HG02588 (cell line): Measurements from ENCODE around the gene SERTAD2.

ENCODE experiments used
- ATAC-seq: cut with Tn5 transposase; IDR thresholded peaks from one replicate; pipeline ENCODE4 v1.9.1; 2021; ENCODE audit warnings: mild to moderate bottlenecking, moderate library complexity; ENCODE audit not compliant: unreplicated experiment

The SERTAD2 gene

DNA sequence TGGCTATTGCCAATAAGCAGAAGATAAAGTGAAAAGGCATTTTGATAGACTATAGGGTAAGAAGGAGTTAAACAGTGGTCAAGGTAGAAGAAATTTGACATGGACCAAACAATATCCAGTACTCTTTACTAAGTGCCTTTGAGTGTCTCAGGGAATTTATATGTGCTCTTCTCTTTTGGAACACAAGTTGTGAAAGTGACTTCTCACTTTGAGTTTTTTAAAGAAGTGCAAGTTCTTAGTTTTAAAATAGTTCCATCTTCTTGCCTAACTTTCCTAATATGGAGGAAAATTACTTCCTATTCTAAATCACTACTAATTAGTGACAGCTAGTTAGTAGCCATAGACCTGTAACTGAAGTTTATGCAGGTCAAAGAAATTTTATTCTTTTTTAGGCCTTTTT is 66.2 kb downstream of the SERTAD2 start:
- no peak for ATAC-seq

- no peak for ATAC-seq
Measured at GRCh38 chr2:64586883-64587481, 66.7 kb downstream of the SERTAD2 start.

- no peak for ATAC-seq
Measured at GRCh38 chr2:64586054-64586453, 67.7 kb downstream of the SERTAD2 start.

GRCh38 chr2:64582774-64583340 is 70.9 kb downstream of the SERTAD2 start:
- peak; percentile 80 for ATAC-seq

DNA sequence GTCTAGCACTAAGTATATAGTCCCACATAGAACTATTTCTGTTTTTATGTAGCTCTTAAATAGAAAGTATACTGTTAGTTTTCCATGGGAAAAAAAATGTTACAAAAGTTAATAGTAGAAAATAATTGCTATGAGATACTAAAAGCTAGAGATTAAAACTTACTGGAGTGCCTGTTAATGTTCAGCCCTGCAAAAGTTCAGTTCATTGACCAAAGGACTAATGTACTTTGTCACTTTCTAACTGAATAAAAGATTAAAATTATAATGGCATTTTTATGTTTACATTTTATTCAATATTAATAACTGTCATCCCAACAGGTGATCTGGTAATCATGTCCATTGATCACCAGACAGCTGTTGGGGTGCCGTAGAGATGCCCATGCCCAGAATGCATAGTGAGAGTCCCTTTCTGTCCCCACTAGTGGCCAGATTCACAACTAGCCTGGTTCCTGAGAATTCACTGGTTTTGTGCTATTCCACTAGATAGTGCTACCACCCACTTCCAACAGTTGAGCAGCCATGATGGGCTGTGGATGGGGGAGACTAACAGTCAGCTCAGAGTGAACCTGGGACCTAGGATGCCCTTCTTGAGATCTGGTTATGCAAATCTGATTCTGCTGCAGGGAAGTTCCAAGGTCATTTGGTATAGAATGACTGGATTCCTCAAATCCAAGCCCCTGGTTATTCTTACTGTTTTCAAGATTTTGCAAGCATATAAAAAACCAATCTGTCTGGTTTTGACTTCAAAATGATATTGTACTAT is 71.8 kb downstream of the SERTAD2 start:
- ATAC-seq: peak; percentile 37
